Measurements from ENCODE around the gene DAPK2.

The DAPK2 gene

GRCh38 chr15:63913336-63913735 is 132.9 kb downstream of the DAPK2 start:
- DNase-seq (ENCODE audit: insufficient read length, low spot score): no peak
- no peak for TF ChIP-seq CTCF (IDR thresholded peaks at IDR 0.05; ENCODE audit: insufficient read depth, missing control alignments)
- FAIRE-seq: no peak

- FAIRE-seq: no peak
- TF ChIP-seq CTCF (IDR thresholded peaks at IDR 0.05; ENCODE audit: insufficient read depth, missing control alignments): no peak
- no peak for DNase-seq (ENCODE audit: insufficient read length, low spot score)
Observed at GRCh38 chr15:63912061-63912615, 134.1 kb downstream of the DAPK2 start.

DNA sequence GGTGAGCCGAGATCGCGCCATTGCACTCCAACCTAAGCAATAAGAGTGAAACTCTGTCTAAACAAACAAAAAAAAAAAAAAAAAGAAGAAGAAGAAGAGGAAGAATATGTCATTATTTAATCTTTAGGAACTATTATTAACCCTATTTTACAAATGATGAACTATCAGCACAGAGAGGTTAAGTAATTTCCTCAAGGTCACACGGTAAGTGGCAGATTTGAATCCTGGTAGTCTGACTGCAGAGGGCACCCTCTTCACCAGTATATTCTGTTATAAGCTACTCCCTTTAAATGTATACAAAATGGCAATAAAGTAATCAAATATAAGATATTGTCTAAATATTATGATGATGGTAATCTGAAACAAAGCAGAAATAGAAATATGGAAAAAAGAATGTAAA is 135.1 kb downstream of the DAPK2 start:
- no peak for DNase-seq (ENCODE audit: insufficient read length, low spot score)
- FAIRE-seq: no peak
- no peak for TF ChIP-seq CTCF (IDR thresholded peaks at IDR 0.05; ENCODE audit: insufficient read depth, missing control alignments)

DNA sequence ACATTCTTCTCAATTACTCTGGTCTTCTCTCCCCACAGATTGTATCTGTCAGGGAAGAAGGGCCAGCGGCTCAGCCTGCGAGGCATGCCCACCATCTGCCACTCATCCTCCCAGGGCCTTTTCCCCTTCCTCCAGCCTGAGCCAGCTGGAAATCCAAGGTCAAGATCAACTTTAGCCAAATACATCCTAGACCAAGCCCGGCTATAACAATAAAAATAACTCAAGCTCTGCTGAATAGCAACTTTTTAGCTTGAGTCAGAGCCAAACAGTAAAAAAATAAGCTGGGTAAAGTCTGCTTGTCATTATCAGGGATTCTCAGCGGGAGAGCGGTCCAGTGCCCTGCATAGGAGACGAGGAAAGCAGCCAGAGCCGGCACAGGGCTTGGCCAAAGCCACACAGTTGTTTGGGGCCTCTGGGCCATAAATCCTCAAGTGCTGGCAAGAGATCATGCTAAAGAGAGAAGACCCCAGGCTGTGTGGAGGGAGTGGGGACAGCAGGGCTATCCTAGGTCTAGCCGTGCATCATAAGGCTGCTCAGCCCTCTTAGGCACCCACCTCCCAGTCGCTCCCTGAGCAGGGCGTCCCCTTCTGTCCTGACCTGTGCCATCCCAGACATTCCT is 136.4 kb downstream of the DAPK2 start:
- TF ChIP-seq CTCF (IDR thresholded peaks at IDR 0.05; ENCODE audit: insufficient read depth, missing control alignments): no peak
- DNase-seq (ENCODE audit: insufficient read length, low spot score) (no peak), FAIRE-seq (no peak)

DNA sequence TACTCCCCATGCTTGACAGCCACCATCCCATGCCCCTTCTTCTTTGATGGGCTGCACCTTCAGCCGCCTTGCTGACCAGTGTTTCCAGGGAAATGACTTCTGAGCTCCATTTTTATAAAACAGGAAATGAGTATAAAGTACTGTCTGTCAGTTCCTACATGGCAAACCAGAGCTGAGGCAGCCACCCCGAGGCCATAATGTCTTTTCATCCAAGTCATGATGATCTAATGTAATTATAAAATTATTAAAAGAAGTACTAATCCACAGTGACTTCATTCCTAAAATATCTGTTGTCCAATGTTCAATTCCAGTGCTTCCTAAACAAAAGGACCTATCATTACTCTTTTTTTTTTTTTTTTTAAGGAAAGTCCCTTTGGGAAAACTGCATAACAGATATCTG is 137.3 kb downstream of the DAPK2 start:
- no peak for TF ChIP-seq CTCF (IDR thresholded peaks at IDR 0.05; ENCODE audit: insufficient read depth, missing control alignments)
- no peak for FAIRE-seq
- DNase-seq (ENCODE audit: insufficient read length, low spot score): no peak

DNA sequence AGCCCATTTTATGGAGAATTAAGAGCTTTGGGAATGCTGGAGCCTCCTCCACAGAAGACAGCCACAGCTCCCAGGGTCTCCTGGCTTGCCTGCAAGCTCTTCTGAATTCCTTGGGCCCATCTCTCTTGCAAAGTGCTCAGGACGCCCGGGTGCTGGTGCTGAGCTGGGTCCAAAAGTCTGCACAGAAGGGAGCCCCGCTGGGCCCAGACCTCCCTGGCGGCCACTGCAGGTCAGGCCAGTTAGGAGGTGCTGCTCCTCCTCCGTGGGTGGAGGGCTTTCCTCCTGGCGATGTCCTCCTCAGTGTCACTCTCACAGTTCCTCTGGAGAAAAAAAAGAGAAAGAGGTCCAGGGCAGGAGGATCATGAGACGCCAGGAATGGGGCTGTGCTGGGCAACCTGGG is 138.0 kb downstream of the DAPK2 start:
- no peak for FAIRE-seq
- DNase-seq (ENCODE audit: insufficient read length, low spot score): no peak
- no peak for TF ChIP-seq CTCF (IDR thresholded peaks at IDR 0.05; ENCODE audit: insufficient read depth, missing control alignments)

GRCh38 chr15:63907521-63907920 is 138.8 kb downstream of the DAPK2 start:
- DNase-seq (ENCODE audit: insufficient read length, low spot score) (no peak), FAIRE-seq (no peak)
- TF ChIP-seq CTCF (IDR thresholded peaks at IDR 0.05; ENCODE audit: insufficient read depth, missing control alignments): no peak
